ENCODE results near the gene TFRC. TPM values are rescaled to one million over a fixed set of nuclear protein-coding genes. Genes with fewer than 3 reads are reported as not detected.

Gene TFRC
- total RNA-seq, 1 donor from 2014 or later, result 74.0 TPM

DNA sequence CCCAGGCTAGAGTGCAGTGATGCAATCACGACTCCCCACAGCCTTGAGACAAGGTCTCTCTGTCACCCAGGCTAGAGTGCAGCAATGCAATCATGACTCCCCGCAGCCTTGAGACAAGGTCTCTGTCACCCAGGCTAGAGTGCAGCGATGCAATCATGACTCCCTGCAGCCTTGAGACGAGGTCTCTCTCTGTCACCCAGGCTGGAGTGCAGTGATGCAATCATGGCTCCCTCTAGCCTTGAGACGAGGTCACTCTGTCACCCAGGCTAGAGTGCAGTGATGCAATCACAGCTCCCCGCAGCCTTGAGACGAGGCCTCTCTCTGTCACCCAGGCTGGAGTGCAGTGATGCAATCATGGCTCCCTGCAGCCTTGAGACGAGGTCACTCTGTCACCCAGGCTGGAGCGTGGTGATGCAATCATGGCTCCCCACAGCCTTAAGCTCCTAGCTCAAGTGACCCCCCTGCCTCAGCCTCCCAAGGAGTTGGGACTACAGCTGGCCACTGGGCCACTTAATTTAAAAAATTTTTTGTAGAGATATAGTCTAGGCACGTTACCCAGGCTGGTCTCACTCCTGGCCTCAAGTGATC, 26.1 kb downstream of the TFRC start:
- no peak for DNase-seq (ENCODE audit: low spot score, unreplicated experiment)
- H3K27me3 Mint-ChIP-seq, result no peaks in the 10 kb centered on the region
- no peak overlapping the region for H3K4me3 Mint-ChIP-seq (ENCODE audit: low read depth)
- no peaks in the 10 kb centered on the region for H3K9me3 Mint-ChIP-seq (ENCODE audit: low read depth)
- no peaks in the 10 kb centered on the region for H3K4me1 Mint-ChIP-seq (ENCODE audit: low read depth)
- H3K36me3 Mint-ChIP-seq (ENCODE audit: insufficient read depth), result peaks cover 48% of the 10 kb centered on the region
- no peak overlapping the region for H3K27ac Mint-ChIP-seq
- TF ChIP-seq, protein P1, sequence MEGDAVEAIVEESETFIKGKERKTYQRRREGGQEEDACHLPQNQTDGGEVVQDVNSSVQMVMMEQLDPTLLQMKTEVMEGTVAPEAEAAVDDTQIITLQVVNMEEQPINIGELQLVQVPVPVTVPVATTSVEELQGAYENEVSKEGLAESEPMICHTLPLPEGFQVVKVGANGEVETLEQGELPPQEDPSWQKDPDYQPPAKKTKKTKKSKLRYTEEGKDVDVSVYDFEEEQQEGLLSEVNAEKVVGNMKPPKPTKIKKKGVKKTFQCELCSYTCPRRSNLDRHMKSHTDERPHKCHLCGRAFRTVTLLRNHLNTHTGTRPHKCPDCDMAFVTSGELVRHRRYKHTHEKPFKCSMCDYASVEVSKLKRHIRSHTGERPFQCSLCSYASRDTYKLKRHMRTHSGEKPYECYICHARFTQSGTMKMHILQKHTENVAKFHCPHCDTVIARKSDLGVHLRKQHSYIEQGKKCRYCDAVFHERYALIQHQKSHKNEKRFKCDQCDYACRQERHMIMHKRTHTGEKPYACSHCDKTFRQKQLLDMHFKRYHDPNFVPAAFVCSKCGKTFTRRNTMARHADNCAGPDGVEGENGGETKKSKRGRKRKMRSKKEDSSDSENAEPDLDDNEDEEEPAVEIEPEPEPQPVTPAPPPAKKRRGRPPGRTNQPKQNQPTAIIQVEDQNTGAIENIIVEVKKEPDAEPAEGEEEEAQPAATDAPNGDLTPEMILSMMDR (IDR thresholded peaks at IDR 0.05; ENCODE audit: unreplicated experiment), result no peak

DNA sequence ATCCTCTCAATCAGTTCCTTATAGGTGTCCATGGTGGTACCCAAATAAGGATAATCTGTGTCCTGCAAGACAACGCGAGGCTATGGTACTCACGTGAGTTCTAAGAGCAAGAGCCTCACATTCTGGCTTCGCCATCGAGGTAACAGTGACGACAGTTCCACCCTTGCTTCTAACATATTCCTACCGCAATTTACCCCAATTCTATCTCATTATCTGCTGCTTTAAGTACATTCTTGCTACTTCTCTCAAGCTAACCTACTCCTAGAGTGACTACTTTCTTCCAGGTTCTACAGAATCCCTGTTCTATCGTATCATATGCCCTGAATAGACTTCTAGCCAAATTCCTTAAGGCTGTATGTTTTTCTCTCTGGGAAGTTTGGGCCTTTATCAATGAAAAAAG, 26.6 kb downstream of the TFRC start:
- no peak overlapping the region for H3K27ac Mint-ChIP-seq
- H3K27me3 Mint-ChIP-seq, result no peaks in the 10 kb centered on the region
- peaks cover 47% of the 10 kb centered on the region for H3K36me3 Mint-ChIP-seq (ENCODE audit: insufficient read depth)

DNA sequence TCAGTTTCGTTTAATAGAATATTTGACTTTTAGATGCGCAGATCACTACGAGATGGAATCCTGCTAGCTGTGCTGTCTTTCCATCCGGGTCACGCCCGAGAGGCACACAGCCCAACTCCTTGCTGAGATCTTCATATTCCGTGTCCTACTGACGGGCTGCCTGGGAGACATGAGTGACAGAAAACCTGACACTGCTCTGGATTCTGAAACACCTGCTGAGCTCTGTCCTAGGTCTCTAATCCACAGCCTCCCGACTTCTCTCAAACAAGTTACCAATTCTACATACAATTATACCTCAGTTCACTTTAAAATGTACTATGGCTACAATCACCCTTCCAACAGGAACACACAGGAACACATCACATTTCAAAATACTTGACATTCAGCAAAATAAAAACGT, 27.2 kb downstream of the TFRC start:
- Mint-ChIP-seq H3K36me3 (ENCODE audit: insufficient read depth) (peaks cover 47% of the 10 kb centered on the region), H3K4me1 (ENCODE audit: low read depth) (no peaks in the 10 kb centered on the region), H3K27me3 (no peaks in the 10 kb centered on the region), H3K9me3 (ENCODE audit: low read depth) (no peaks in the 10 kb centered on the region), H3K27ac (no peak overlapping the region), H3K4me3 (ENCODE audit: low read depth) (no peak overlapping the region)
- TF ChIP-seq, protein P1 (IDR thresholded peaks at IDR 0.05; ENCODE audit: unreplicated experiment), result no peak
- no peak for DNase-seq (ENCODE audit: low spot score, unreplicated experiment)

More for the DNA sequence above, 26.6 kb downstream of the TFRC start:
- TF ChIP-seq, protein P1 (IDR thresholded peaks at IDR 0.05; ENCODE audit: unreplicated experiment), result no peak
- no peaks in the 10 kb centered on the region for H3K4me1 Mint-ChIP-seq (ENCODE audit: low read depth)
- H3K9me3 Mint-ChIP-seq (ENCODE audit: low read depth), result no peaks in the 10 kb centered on the region
- H3K4me3 Mint-ChIP-seq (ENCODE audit: low read depth), result no peak overlapping the region
- no peak for DNase-seq (ENCODE audit: low spot score, unreplicated experiment)

DNA sequence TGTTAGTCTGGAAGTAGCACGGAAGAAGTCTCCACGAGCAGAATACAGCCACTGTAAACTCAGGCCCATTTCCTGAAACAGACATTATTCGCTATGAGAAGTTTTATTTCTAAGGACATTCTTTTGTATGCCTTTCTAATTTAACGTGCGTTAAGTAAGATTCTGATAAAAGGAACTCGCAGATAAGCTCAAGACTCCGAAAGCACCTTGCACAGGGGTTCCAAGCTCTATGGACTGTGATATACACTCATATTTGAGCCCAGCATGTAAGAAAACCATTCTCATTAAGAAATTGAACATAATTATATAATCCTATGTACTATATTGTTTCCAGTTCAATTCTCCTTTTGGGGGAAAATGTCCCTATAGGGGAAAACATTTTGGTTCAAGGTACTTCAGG, 28.4 kb downstream of the TFRC start:
- Mint-ChIP-seq H3K27ac (no peak overlapping the region), H3K36me3 (ENCODE audit: insufficient read depth) (peaks cover 54% of the 10 kb centered on the region)
- TF ChIP-seq, protein P1 (IDR thresholded peaks at IDR 0.05; ENCODE audit: unreplicated experiment), result no peak

DNA sequence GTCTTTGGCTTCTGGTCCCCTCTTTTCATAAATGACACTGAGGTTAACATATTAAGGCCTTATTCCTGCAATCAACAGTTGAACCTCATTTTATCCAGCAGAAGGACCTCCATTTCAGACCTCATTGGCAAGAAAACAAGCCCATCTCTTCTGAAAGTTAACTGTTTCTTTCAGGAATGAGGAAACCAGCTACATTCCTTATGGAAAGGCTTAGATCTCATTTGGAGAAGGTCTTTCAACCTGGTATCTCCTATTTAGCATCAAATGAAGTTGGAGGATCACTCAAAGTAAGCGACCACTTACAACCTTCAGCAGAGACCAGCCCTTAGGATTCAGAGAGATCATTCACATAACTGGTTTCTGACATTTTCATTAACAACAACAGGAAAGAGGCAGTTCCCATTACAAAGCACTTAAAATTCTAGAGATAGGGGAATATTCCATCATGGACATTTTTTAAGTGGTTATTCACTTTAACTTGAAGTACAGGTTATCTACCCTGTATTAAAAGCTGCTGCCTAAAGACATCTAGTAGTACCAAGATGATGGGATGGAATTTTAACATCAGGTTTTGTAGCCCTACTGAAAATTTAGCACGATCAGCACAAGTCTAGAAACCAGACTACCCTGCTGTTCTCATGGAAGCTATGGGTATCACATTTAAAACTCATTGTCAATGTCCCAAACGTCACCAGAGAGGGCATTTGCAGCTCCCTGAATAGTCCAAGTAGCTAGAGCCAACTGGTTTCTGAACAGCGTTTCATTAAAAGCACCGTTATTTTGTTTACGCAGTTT, 30.4 kb downstream of the TFRC start:
- H3K9me3 Mint-ChIP-seq (ENCODE audit: low read depth), result no peaks in the 10 kb centered on the region
- TF ChIP-seq, protein P1 (IDR thresholded peaks at IDR 0.05; ENCODE audit: unreplicated experiment), result no peak
- H3K4me1 Mint-ChIP-seq (ENCODE audit: low read depth), result peaks cover 6% of the 10 kb centered on the region

More for the DNA sequence above, 28.4 kb downstream of the TFRC start:
- Mint-ChIP-seq H3K4me1 (ENCODE audit: low read depth) (no peaks in the 10 kb centered on the region), H3K4me3 (ENCODE audit: low read depth) (no peak overlapping the region), H3K9me3 (ENCODE audit: low read depth) (no peaks in the 10 kb centered on the region), H3K27me3 (no peaks in the 10 kb centered on the region)
- DNase-seq (ENCODE audit: low spot score, unreplicated experiment), result no peak

More for the DNA sequence above, 30.4 kb downstream of the TFRC start:
- Mint-ChIP-seq H3K36me3 (ENCODE audit: insufficient read depth) (peaks cover 44% of the 10 kb centered on the region), H3K27ac (no peak overlapping the region), H3K27me3 (no peaks in the 10 kb centered on the region), H3K4me3 (ENCODE audit: low read depth) (no peak overlapping the region)
- no peak for DNase-seq (ENCODE audit: low spot score, unreplicated experiment)

All from progenitor cell of endocrine pancreas (in vitro differentiated cells).